Activated T-cell treated with anti-CD3 and anti-CD28 coated beads, Interleukin-2, amount 50 U/mL, for 72 hours (primary cell): ENCODE data around the gene RAB6C. TPM values are rescaled to one million over a fixed set of nuclear protein-coding genes. Genes with fewer than 3 reads are reported as not detected.
A peak's percentile ranks its signal among the peaks of the same experiment; 100 is the strongest.
"Not testable (repeated sequence)": the region's sequence is repeated elsewhere in the genome, so short reads cannot be mapped to it uniquely, and the experiment has no call there.

ENCODE experiments used
- ATAC-seq, 2 donors: fragments of 150-1000 bp; cut with Tn5 transposase; replicated peaks in 1 of 2; 2 replicates each; pipeline ENCODE4 v1.10.0; 2021; ENCODE audit warnings: moderate library complexity in 2 of 2, mild to moderate bottlenecking in 1 of 2
- DNase-seq, 2 donors: peaks; one replicate each; pipeline ENCODE4 v3.0.0; 2021 to 2022; ENCODE audit warnings: mixed read lengths in 1 of 2
- H3K27ac Mint-ChIP-seq: one replicate; pipeline ENCODE4 v1.8.0; 2022; ENCODE audit warnings: mild to moderate bottlenecking, moderate library complexity, mixed read lengths
- H3K27me3 Mint-ChIP-seq: one replicate; pipeline ENCODE4 v1.8.0; 2022; ENCODE audit warnings: low read depth, mixed read lengths
- H3K36me3 Mint-ChIP-seq, 2 donors: one replicate each; pipeline ENCODE4 v1.8.0; 2022; ENCODE audit warnings: mixed read lengths in 2 of 2, mild to moderate bottlenecking in 1 of 2; ENCODE audit not compliant: insufficient read depth in 2 of 2
- H3K4me1 Mint-ChIP-seq: one replicate; pipeline ENCODE4 v1.8.0; 2022; ENCODE audit warnings: low read depth, mixed read lengths
- H3K4me3 Mint-ChIP-seq, 2 donors: one replicate each; pipeline ENCODE4 v1.8.0; 2022; ENCODE audit warnings: mild to moderate bottlenecking in 2 of 2, mixed read lengths in 2 of 2, moderate library complexity in 2 of 2
- H3K9me3 Mint-ChIP-seq, 2 donors: one replicate each; pipeline ENCODE4 v1.8.0; 2022; ENCODE audit warnings: mixed read lengths in 2 of 2
- total RNA-seq, 2 donors: library from RNA; stranded (reverse); gene quantifications; one replicate each; pipeline ENCODE4 v1.2.3, GENCODE V29; 2022

Gene RAB6C
- total RNA-seq, 2 donors from 2014 or later = 0.14 TPM; not detected in 1

DNA sequence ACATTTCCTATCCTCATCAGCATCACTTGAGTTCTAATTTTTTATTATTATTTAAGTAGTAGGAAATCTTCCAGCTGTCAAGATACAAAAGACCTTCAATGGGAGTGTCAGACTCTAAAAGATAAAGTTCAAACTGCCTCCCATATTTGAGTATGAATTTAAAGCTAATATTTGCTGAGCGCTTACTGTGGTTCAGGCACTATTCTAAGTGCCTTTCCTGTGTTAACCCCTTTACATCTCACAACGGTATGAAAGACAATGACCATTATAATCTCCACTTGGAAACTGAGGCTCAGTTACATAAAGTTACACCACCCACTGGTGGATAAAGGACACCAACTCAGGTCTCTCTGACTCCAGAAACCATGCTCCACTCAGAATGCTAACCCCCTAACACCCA, 39.9 kb downstream of the RAB6C start:
- H3K9me3 Mint-ChIP-seq = peaks cover 1 to 3% of the 10 kb centered on the region in 2 donors
- H3K4me1 Mint-ChIP-seq = no peaks in the 10 kb centered on the region
- no peak overlapping the region for H3K4me3 Mint-ChIP-seq
- no peak overlapping the region for H3K27ac Mint-ChIP-seq
- DNase-seq (no peak), ATAC-seq (no peak)
- peaks cover 13% of the 10 kb centered on the region for H3K27me3 Mint-ChIP-seq
- H3K36me3 Mint-ChIP-seq = peaks cover 0 to 3% of the 10 kb centered on the region in 2 donors

DNA sequence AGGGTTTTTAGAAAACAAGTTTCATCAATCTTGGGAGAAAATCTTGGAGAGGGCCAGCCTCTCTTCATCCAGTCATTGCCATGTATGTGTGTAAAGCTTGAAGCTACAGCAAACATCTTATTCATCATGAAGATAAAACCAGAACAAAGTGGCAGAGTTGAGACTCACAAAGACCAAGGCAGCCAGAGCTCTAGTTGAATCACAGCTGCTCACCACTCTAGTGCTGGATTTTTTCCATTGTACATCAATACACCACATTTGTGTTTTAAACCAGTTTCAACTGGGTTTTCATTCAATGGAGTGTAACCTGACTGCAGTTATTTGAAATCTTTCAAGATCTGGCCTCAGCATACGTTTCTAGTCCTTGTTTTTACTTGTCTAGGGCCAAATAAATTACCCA, 40.6 kb downstream of the RAB6C start:
- not testable (repeated sequence) for H3K27ac Mint-ChIP-seq

DNA sequence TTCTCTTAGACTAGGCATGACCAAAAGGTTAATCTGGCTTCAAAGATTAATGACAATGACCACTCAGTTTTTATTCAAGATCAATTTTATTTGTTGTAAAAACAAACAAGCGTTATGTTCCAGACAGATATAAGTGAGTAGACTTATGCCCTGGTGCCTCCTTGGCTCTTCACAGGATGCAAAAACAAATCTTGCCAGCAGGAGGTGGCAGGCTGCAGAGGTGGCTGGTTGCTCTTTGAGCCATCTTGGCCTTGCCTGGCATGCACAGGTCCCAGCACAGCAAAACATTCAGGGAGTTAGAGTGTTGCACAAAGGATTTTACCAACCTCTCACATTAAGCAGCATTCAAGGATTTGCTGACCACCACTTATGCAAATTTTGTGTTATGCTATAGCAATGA, 46.5 kb downstream of the RAB6C start:
- not testable (repeated sequence) for H3K36me3 Mint-ChIP-seq, H3K9me3 Mint-ChIP-seq, H3K27me3 Mint-ChIP-seq, H3K4me1 Mint-ChIP-seq, ATAC-seq, H3K27ac Mint-ChIP-seq, H3K4me3 Mint-ChIP-seq
- DNase-seq = peak; percentile 3 to 10

More for the DNA sequence above, 40.6 kb downstream of the RAB6C start:
- H3K27me3 Mint-ChIP-seq = peaks cover 12% of the 10 kb centered on the region
- DNase-seq, H3K4me1 Mint-ChIP-seq, H3K4me3 Mint-ChIP-seq, H3K36me3 Mint-ChIP-seq, ATAC-seq, H3K9me3 Mint-ChIP-seq: not testable (repeated sequence)

Other genes starting within 250 kb of the RAB6C start
- not detected for gene POTEF, start 149.6 kb downstream of the RAB6C start, total RNA-seq
- 1 to 10 TPM in 1 of 2 donors, under 1 TPM in 1; 0.99 to 2.2 TPM for gene CCDC74B, start 165.4 kb downstream of the RAB6C start, total RNA-seq
- gene SMPD4, start 201.9 kb downstream of the RAB6C start, total RNA-seq = 10 to 100 TPM; 68.1 to 78.8 TPM
- 100 to 1,000 TPM; 324 to 329 TPM for gene MZT2B, start 202.6 kb downstream of the RAB6C start, total RNA-seq
- gene TUBA3E, start 218.8 kb downstream of the RAB6C start, total RNA-seq = not detected